ENCODE results near the gene DESI2. TPM values are rescaled to one million over a fixed set of nuclear protein-coding genes. Genes with fewer than 3 reads are reported as not detected.

Gene DESI2
- total RNA-seq, 1 donor from 2014 or later: 49.2 TPM

DNA sequence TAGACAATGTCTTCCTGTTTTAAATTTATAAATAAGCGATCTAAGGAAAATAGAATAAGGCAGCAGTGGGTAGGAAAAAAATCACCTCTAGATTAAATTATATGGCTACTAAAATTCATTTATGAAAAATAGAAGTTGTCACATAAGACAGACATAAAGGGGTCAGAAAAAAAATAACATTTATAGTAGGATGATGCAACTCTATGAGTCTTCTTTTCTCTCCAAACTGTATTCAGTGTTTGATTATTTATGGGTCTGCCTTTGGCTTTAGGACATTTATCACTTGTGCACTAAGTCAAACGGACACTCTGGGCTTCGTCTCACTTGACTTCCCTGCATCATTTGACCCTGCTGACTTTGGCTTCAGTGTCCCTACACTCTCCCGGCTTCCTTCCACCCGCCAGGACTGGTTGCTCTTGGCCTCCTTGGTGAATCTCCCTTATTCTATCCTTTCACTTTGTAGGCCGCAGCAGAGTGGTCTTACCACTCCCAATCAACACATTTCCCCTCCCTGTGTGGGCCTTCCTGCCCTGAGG, 47.0 kb upstream of the DESI2 start:
- peaks cover 9% of the 10 kb centered on the region for H3K27me3 Mint-ChIP-seq (ENCODE audit: low read depth, unreplicated experiment)
- no peaks in the 10 kb centered on the region for H3K4me1 Mint-ChIP-seq (ENCODE audit: low read depth, unreplicated experiment)
- FAIRE-seq (no peak), DNase-seq (ENCODE audit: low read depth) (no peak)
- H3K9ac ChIP-seq (ENCODE audit: low read length): no peak overlapping the region
- no peak overlapping the region for H3K27ac ChIP-seq (ENCODE audit: low read depth, low read length)
- H4K20me1 ChIP-seq (ENCODE audit: insufficient read depth, low read length): no peaks in the 10 kb centered on the region
- H3K4me1 ChIP-seq (ENCODE audit: insufficient read depth, low read length): no peaks in the 10 kb centered on the region
- no peaks in the 10 kb centered on the region for H3K9me3 ChIP-seq (ENCODE audit: insufficient read depth, low read depth, low read length)
- H3K4me3 ChIP-seq (ENCODE audit: insufficient read depth, low read depth, low read length): no peak overlapping the region
- no peaks in the 10 kb centered on the region for H3K27me3 ChIP-seq (ENCODE audit: insufficient read depth, low read length)
- no peak overlapping the region for H2AFZ ChIP-seq (ENCODE audit: low read depth, low read length)
- H3K9me3 Mint-ChIP-seq (ENCODE audit: unreplicated experiment): peaks cover 4% of the 10 kb centered on the region
- no peak overlapping the region for H3K4me2 ChIP-seq (ENCODE audit: low read length)
- H3K27ac Mint-ChIP-seq (ENCODE audit: unreplicated experiment): no peak overlapping the region
- H3K4me3 Mint-ChIP-seq (ENCODE audit: unreplicated experiment): no peak overlapping the region
- TF ChIP-seq CTCF (IDR thresholded peaks at IDR 0.05; ENCODE audit: insufficient read depth, low read depth, low read length): no peak
- no peak for TF ChIP-seq EZH2 (IDR thresholded peaks at IDR 0.05; ENCODE audit: insufficient read depth, low read length)
- no peaks in the 10 kb centered on the region for H3K36me3 Mint-ChIP-seq (ENCODE audit: low read depth, unreplicated experiment)
- H3K36me3 ChIP-seq (ENCODE audit: insufficient read depth, low read length): no peaks in the 10 kb centered on the region
- no peaks in the 10 kb centered on the region for H3K79me2 ChIP-seq (ENCODE audit: insufficient read depth, low read length)

DNA sequence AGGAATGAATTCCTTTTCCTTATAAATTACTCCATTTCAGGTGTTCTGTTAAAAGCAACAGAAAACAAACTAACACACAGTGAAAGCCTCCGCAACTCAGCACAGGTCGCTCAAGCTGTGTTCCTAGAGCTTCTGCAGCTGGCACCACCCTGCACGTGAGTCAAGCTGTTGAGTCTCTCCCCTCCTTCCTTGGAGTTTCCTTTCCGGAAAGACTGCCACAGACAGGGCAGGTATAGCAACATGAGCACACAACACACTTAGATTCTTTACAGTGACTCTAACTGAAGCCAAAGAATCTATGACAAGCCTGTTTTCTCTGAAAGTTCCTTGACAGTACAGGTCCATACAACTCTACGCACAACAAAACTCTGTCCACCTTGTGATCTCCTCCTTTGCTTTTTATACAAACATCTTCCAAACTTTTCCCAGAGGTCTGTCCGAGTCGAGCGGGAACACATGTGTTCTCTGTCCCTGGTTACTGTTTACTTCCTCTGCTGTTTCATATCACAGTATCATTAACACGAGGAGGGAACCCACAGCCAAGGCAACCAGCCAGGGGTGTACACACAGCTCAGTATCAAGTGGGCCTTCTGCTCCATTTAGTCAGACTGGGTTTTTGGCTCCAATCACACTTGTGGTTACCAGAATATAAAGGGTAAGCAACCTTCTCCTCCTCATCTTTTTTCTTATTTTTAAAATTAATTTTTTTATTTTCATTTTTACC, 38.7 kb upstream of the DESI2 start:
- no peak for FAIRE-seq
- no peak overlapping the region for H3K4me2 ChIP-seq (ENCODE audit: low read length)
- H3K9me3 Mint-ChIP-seq (ENCODE audit: unreplicated experiment): no peaks in the 10 kb centered on the region

More for the DNA sequence above, 38.7 kb upstream of the DESI2 start:
- DNase-seq (ENCODE audit: low read depth): peak; percentile 36
- Histone ChIP-seq H3K27me3 (ENCODE audit: insufficient read depth, low read length) (no peaks in the 10 kb centered on the region), H3K4me3 (ENCODE audit: insufficient read depth, low read depth, low read length) (no peak overlapping the region), H3K36me3 (ENCODE audit: insufficient read depth, low read length) (no peaks in the 10 kb centered on the region), H3K79me2 (ENCODE audit: insufficient read depth, low read length) (no peaks in the 10 kb centered on the region), H3K9ac (ENCODE audit: low read length) (no peak overlapping the region), H3K9me3 (ENCODE audit: insufficient read depth, low read depth, low read length) (no peaks in the 10 kb centered on the region), H3K4me1 (ENCODE audit: insufficient read depth, low read length) (no peaks in the 10 kb centered on the region), H2AFZ (ENCODE audit: low read depth, low read length) (no peak overlapping the region), H3K27ac (ENCODE audit: low read depth, low read length) (no peak overlapping the region), H4K20me1 (ENCODE audit: insufficient read depth, low read length) (no peaks in the 10 kb centered on the region)
- no peak overlapping the region for H3K4me3 Mint-ChIP-seq (ENCODE audit: unreplicated experiment)
- peaks cover 3% of the 10 kb centered on the region for H3K36me3 Mint-ChIP-seq (ENCODE audit: low read depth, unreplicated experiment)
- TF ChIP-seq EZH2 (IDR thresholded peaks at IDR 0.05; ENCODE audit: insufficient read depth, low read length): no peak
- no peak for TF ChIP-seq CTCF (IDR thresholded peaks at IDR 0.05; ENCODE audit: insufficient read depth, low read depth, low read length)
- no peaks in the 10 kb centered on the region for H3K4me1 Mint-ChIP-seq (ENCODE audit: low read depth, unreplicated experiment)
- no peak overlapping the region for H3K27ac Mint-ChIP-seq (ENCODE audit: unreplicated experiment)
- no peaks in the 10 kb centered on the region for H3K27me3 Mint-ChIP-seq (ENCODE audit: low read depth, unreplicated experiment)
